Epithelial cell of esophagus (primary cell): ENCODE measurements around the gene FAM110A.

ENCODE experiments used
- DNase-seq: peaks from one replicate; pipeline ENCODE4 v3.0.0; 2010; ENCODE audit warnings: low read depth
- H3K4me3 ChIP-seq: 2 replicates; pipeline ENCODE4 v1.5.1; 2011; ENCODE audit warnings: mild to moderate bottlenecking, low read length, control low read depth
- TF ChIP-seq, protein P1 (sequence below): IDR thresholded peaks from 2 replicates; pipeline ENCODE4 v1.5.1; 2011; ENCODE audit warnings: low read depth, mild to moderate bottlenecking, low read length, control low read depth, inconsistent platforms; ENCODE audit not compliant: insufficient read depth; ENCODE audit errors: missing control alignments

Gene FAM110A

DNA sequence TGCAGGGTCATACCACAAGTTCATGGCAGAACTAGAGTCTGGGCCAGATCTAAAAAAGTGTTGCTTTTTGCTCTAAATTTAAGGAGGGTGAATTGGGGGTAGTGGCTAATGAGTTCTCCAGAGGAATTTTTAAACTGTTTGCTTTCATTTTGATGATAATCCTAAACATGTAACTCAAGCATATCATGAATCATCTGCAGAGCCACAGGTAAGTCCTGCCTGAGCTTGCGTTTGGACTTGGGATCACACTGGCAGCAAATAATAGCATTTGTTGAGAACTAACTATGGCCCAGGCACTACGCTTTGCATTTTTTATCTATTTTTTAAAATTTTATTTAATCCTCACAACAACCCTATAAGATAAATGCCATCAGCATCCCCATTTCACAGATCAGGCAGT is 27.4 kb downstream of the FAM110A start:
- no peak overlapping the region for H3K4me3 ChIP-seq
- TF ChIP-seq, protein P1, sequence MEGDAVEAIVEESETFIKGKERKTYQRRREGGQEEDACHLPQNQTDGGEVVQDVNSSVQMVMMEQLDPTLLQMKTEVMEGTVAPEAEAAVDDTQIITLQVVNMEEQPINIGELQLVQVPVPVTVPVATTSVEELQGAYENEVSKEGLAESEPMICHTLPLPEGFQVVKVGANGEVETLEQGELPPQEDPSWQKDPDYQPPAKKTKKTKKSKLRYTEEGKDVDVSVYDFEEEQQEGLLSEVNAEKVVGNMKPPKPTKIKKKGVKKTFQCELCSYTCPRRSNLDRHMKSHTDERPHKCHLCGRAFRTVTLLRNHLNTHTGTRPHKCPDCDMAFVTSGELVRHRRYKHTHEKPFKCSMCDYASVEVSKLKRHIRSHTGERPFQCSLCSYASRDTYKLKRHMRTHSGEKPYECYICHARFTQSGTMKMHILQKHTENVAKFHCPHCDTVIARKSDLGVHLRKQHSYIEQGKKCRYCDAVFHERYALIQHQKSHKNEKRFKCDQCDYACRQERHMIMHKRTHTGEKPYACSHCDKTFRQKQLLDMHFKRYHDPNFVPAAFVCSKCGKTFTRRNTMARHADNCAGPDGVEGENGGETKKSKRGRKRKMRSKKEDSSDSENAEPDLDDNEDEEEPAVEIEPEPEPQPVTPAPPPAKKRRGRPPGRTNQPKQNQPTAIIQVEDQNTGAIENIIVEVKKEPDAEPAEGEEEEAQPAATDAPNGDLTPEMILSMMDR = no peak
- DNase-seq = peak; percentile 71

DNA sequence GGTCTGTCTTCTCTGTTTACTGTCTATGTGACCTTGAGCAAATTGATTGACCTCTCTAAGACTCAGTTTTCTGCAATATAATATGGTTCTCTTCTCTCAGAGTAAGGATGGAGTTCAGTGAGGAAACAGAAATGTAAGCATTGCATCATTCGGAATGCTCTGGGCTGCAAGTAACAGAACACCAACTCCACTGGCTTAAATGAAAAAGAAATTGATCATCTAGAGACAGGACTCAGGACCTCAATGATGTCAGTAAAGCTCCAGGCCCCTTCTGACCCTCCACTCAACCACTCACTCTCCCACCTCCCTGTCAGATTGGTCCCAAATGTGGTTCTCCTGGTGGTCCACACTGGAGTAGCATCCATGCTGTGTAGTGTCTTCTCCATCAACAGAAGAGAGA is 31.9 kb downstream of the FAM110A start:
- H3K4me3 ChIP-seq = no peak overlapping the region
- TF ChIP-seq, protein P1 = no peak
- DNase-seq = no peak

DNA sequence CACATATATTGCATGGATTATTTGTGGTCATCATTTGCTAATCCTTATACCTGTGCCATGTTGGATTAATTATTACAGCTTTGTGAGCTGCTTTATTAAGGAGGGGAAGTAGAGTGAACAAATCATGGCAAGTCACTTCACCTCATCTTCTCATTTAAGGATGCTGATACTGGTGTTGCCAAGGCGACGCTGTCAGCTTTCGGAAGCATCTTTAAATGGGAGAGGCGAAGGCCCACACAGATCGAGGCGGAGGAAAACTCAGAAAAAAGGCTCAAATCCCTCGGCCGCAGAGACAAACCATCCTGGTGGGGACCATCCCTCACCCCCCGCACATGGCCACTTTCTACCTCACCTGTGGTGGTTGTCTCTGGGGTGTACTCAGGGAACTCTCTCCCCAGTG is 34.8 kb downstream of the FAM110A start:
- TF ChIP-seq, protein P1 = no peak
- no peak for DNase-seq
- H3K4me3 ChIP-seq = no peak overlapping the region

DNA sequence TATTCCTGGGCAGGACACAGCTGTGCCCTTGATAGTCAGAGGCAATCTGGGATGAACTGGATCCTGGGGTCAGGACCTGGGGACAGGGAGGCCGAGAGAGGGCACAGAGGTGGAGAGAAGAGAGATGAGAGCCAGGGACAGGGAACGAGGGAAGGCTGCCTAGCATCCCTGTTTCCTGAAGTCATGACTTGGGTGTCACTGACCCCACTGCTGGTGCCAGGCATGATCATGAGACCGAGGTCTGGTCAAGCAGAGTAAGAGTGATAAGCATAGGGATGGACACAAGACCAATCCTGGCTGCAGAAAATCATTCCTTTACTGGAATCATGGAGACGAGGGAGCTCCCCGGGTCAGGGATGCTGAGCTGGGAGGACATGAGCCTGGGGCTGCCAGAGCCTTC is 36.1 kb downstream of the FAM110A start:
- TF ChIP-seq, protein P1 = no peak
- no peak for DNase-seq
- no peak overlapping the region for H3K4me3 ChIP-seq

DNA sequence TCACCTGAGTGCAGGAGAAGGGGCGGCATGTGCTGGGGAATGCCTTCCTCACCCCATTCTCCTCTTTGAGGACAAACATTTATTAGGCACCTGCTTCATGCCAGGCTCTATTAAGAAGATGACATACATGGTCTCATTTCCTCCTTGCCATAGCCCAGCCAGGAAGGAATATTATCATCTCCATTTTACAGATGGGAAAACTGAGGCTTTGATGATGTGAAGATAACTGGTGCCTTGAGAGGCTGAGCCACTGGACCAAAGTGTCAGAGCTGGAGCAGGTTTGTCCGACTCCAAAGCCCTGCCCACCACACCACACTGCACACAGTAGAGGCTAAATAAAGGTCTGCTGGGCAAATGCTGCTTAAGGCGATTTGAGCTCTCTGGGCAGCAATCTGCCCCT is 37.2 kb downstream of the FAM110A start:
- no peak for DNase-seq
- TF ChIP-seq, protein P1 = no peak
- H3K4me3 ChIP-seq = no peak overlapping the region

DNA sequence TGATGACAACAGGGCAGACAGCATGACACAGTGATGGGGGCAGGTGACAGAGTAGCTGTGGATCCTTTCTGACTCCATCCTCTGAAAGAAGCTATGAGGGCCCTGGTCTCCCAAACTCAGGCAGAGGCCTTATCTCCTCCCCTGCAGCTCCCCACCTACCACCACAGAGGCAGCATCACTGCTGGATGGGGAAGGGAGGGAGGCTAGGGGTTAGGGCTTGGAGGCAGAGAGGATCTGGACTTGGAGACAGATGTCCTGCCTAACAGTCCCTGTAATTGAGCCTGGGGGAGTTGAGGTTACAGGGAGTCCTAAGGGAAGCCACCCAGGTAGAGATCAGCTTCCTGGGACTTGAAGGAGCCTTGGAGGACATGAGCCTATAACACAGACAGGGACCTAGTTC is 37.9 kb downstream of the FAM110A start:
- H3K4me3 ChIP-seq = no peak overlapping the region

DNA sequence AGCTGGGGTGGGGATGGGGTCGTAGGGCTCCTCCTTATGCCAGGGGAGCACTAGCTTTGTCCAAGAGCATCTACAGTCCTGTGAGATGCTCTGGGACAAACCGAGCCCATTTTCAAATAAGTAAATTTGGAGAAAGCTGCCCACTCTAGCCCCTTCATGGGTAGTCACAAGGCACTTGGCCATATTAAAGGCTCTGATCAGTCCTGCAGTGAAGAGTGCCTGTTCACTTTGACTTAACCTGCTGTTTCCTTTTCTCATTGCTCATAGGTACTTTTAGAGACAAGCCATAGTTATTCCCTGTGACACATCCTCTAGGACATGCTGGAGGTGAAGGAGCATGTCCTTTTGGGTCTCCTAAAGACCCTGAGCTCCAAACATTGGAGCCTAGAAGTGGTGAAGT is 38.4 kb downstream of the FAM110A start:
- no peak overlapping the region for H3K4me3 ChIP-seq
- DNase-seq = no peak
- TF ChIP-seq, protein P1 = no peak

More for the DNA sequence above, 37.9 kb downstream of the FAM110A start:
- no peak for DNase-seq
- TF ChIP-seq, protein P1 = no peak
